ACHN (cell line): Measurements from ENCODE around the gene ATOH8.
"Not testable (repeated sequence)": the region's sequence is repeated elsewhere in the genome, so short reads cannot be mapped to it uniquely, and the experiment has no call there.

ENCODE experiments used
- DNase-seq: peaks from one replicate; pipeline ENCODE4 v3.0.0-alpha.2; 2015
- in situ Hi-C: cut with HindIII; loops from 2 replicates; pipeline ENCODE4 v1.10.0; 2017; ENCODE audit warnings: low sequenced_read_pairs, low pct_ligation_motif_present, low pct_unique_long_range_greater_than_20kb

ATOH8 gene, protein sequence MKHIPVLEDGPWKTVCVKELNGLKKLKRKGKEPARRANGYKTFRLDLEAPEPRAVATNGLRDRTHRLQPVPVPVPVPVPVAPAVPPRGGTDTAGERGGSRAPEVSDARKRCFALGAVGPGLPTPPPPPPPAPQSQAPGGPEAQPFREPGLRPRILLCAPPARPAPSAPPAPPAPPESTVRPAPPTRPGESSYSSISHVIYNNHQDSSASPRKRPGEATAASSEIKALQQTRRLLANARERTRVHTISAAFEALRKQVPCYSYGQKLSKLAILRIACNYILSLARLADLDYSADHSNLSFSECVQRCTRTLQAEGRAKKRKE

GRCh38 chr2:85753525-85754312, at the start of gene ATOH8:
TSS of gene ATOH8 (plus strand) at chr2:85753991. CDS start at chr2:85754190, 199 bp downstream.
- in situ Hi-C loops: no loop called here
- peak; percentile 38 for DNase-seq

DNA sequence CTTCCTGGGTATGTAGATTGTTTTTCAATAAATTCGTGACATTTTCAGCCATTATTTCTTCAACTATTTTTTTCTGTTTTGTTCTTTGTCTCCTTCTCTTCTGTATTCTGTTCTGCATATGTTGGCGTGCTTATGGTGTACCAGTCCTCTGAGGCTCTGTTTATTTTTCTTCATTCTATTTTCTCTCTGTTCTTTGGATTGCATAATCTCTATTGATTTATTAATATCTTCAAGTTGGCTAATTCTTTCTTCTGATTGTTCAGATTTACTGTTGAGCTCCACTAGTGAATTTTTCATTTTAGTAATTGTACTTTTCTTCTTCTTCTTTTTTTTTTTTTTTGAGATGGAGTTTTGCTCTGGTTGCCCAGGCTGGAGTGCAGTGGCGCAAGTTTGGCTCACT, 49.8 kb upstream of the ATOH8 start:
- in situ Hi-C loops: loop anchor here (25.0 kb wide), 1 partner anchor 108 kb away; no protein-coding TSS in a partner anchor
- DNase-seq: no peak

DNA sequence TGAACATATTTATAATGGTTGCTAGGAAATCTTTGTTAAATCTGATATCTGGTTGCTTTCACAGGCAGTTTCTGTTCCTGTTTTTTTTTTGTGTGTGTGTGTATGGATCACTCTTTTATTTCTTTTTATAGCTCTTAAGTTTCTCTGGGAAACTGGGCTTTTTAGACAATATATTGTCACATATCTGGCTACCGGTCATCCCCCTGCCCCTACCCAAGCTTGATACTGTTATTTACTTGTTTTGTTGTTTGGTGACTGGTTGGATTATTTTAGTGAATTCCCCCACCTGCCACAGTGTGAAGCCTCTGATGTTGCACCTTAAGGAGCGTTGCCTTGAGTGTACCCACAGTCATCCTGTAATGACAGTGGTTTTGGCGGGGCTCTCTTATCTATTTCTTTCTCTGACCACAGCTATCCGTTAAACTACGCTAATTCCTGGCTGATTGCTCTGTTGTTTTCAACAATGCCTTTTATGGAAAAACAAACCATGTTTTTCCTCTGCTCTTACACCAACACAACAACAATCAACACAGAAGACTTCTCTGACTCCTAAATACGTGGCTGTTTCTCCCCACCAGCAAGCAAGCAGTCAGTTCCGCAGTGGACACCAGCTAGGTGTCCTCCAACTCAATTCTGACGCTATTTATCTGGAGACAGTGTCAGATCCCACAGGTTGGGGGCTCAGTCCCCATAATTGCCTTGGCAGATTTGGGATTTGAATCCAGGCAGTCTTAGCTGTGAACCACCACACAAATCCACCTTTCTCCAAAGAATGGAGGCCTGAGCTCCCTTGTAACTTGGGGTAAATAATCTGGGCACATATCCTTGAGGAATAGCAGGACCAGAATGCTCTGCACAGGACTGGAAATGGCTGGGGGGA, 48.8 kb upstream of the ATOH8 start:
- no peak for DNase-seq
- in situ Hi-C loops: loop anchor here (25.0 kb wide), 1 partner anchor 107 kb away; no protein-coding TSS in a partner anchor

DNA sequence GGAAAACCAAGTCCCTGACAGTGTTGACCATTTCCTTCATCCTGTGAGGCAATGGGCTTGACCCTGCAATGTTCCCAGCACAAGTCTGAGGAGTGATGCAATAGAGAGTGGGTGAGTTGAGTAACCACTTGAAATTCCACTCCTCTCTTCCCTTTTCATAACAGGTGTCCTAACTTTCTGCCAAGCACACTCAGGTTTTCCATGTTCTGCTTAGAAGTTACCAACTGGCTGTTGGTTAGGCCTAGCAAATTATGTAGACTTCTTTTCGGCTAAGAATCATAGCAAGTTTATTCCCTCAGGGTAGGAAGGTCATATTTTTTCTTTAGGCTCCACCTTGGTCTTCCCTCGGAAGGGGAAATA, 48.1 kb upstream of the ATOH8 start:
- DNase-seq: peak; percentile 67
- in situ Hi-C loops: loop anchor here (25.0 kb wide), 1 partner anchor 107 kb away; no protein-coding TSS in a partner anchor

- DNase-seq: no peak
- in situ Hi-C loops: loop anchor here (25.0 kb wide), 1 partner anchor 106 kb away; no protein-coding TSS in a partner anchor
These were observed 47.7 kb upstream of the ATOH8 start for GRCh38 chr2:85706063-85706462.

- DNase-seq: no peak
- in situ Hi-C loops: loop anchor here (25.0 kb wide), 1 partner anchor 106 kb away; no protein-coding TSS in a partner anchor
These were observed 47.0 kb upstream of the ATOH8 start for GRCh38 chr2:85706599-85707296.

- in situ Hi-C loops: loop anchor here (25.0 kb wide), 1 partner anchor 105 kb away; no protein-coding TSS in a partner anchor
- peak; percentile 87 for DNase-seq
These were observed 46.5 kb upstream of the ATOH8 start for GRCh38 chr2:85707304-85707703.

DNA sequence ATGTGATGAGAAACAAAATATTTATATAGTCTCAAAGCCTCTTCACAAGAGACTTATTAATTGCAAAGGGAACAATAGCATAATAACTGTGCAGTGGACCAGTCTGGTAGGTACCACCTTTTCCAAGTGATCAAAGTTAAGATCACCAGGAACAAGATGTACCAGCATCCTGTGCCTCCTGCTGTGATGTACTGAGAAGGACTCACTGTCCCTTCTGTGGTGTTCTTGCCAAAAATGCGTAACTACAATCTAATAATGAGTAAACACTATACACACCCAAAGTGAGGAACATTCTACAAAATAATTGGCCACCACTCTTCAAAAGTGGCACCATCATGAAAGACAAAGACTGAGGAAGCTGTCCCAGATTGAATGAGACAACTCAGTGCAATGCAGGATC, 45.1 kb upstream of the ATOH8 start:
- no peak for DNase-seq
- in situ Hi-C loops: loop anchor here (25.0 kb wide), 1 partner anchor 104 kb away; no protein-coding TSS in a partner anchor

- in situ Hi-C loops: loop anchor here (25.0 kb wide), 1 partner anchor 103 kb away; no protein-coding TSS in a partner anchor
- no peak for DNase-seq
These were observed 44.4 kb upstream of the ATOH8 start for GRCh38 chr2:85709401-85709811.

DNA sequence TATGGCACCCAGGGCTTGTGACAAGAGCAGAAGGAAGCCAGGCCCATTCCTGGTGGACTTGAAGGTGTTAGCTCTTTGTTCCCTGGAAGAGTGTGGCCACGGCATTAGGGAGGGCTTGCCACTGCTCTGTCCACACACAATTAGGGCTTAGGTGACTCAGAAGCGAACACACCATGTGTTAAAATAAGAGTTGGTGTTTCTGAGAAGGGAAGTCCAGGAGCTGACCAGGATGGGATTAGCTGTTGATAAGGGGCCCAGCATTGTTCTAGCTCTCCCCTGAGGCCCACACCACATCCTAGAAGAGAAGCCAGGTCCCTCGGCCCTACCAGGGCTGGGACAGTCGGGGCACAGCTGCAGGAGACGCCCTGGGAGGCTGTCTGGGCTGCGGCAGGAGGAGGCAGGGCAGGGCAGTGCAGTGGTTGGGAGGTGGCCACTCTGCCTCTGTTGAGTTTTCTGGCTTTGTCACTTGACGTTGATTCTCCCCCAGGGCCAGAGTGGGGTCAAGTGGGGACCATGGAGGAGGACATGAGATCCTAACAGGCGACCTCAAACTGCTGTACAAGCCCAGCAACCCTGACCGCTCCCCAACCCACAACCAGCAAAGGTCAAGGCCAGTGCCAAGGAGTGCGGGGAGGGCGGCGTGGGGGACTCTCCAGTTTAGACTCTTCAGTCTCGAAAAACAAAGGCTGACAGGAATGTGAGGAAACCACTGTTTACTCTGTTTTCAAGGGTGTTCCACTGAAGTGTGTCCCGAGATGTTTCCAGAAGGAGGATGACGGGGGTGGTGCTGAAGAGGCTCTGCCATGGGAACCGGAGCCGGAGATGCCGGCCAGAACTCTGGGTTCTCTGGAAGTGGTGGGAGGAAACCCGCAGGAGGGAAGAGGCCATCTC, 42.9 kb upstream of the ATOH8 start:
- in situ Hi-C loops: loop anchor here (25.0 kb wide), 1 partner anchor 101 kb away; no protein-coding TSS in a partner anchor

DNA sequence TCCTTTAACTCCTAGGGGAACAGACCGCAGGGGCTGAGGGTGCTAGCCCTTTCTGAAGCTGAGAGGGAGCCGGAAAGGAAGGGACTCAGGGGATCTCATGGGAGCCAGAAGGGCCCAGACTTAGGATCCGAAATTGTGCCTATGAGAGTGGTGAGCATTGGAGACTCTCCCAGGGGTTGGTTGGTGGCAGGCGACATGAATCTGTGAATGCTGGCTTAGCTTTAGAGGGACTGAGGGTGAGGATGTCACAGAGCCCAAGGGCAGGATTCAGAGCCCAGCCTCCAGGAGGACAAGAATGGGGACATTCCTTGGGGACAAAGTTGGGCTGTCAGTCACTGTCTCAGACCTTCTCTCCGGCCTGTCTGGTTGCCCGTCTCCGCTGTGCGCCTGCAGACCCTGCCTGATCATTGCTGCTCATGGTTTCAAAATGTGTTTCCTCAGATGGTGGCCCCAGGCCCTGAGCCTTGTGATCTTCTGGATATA, 42.2 kb upstream of the ATOH8 start:
- no peak for DNase-seq

More for the DNA sequence above, 42.9 kb upstream of the ATOH8 start:
- DNase-seq: no peak

DNA sequence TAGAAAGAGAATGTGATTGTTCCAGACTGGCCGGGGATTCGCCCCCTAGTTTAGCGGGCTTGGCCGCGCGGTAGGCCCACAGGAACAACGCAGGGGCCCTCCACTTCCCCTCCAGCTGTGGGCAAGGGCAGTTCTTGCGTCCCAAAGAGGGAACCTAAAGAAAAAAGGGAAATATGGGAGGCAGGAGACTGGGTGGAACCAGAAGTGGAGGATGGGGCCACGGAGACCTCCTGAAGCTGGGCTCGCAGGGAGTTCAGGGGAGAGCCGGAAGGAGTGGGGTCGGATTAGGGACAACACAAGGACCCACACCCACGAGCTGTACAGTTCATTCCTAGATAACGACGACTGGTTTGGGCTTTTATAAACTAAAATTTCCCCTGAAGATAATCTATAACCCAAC, 41.5 kb upstream of the ATOH8 start:
- in situ Hi-C loops: loop anchor here (25.0 kb wide), 1 partner anchor 100 kb away; no protein-coding TSS in a partner anchor
- no peak for DNase-seq

More for the DNA sequence above, 42.2 kb upstream of the ATOH8 start:
- in situ Hi-C loops: loop anchor here (25.0 kb wide), 1 partner anchor 101 kb away; no protein-coding TSS in a partner anchor

DNA sequence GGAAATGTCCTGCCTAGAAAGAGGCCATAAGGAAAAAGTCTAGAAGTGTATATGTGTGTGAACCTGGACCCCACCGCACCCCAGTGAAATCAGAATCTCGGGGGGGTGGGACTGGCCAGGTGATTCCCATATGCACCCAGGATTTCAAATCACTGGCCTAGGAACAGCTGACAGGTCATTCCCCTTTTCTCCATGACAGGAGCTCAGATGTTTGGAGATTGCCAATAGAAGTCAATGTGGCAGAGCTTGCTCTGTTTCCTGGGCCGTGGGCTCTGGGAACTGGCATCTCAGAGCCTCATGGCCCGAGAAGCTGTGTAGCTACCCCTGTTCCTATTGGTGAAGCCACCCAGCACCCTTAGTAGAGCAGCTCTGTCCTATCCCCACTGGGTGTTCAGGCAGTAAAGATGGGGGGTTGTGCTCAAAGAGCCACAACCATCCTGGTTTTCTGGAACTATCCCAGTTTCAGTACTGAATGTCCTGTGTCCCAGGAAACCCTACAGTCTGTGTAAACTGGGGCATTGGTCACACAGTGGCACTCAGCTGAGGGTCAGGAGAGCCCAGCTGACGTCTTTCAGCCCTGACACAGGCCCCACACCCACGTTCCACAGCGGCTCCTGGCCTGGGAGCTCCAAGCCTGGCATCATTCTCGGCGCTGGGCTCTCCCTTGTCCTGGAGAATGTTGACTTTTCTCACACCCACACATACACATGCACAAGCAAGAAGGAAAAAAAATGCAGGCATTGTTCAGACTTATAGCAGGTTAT, 40.8 kb upstream of the ATOH8 start:
- DNase-seq: no peak

DNA sequence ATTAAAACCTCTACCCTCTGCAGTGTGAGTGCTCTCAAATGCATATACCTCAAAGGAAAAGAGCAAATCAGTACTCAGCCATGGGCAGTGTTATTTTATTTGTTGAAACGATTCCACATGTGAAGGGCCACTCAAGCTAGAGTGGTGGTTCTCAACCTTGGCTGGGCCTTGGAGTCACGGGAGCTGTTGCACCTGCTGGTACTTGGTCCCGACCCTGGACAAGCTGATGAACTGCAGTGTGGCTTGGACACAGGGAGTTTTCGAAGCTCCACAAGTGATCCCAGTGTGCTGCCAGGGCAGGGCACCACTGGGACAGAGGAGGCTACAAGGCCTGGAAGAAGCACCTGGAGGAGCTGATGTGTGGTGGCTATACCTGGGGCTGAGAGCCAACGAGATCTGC, 40.0 kb upstream of the ATOH8 start:
- in situ Hi-C loops: loop anchor here (25.0 kb wide), 1 partner anchor 98 kb away; no protein-coding TSS in a partner anchor
- DNase-seq: no peak

More for the DNA sequence above, 40.8 kb upstream of the ATOH8 start:
- in situ Hi-C loops: loop anchor here (25.0 kb wide), 1 partner anchor 99 kb away; no protein-coding TSS in a partner anchor

GRCh38 chr2:85714421-85714820, 39.4 kb upstream of the ATOH8 start:
- DNase-seq: not testable (repeated sequence)
- in situ Hi-C loops: loop anchor here (25.0 kb wide), 1 partner anchor 98 kb away; no protein-coding TSS in a partner anchor

GRCh38 chr2:85714841-85715240, 39.0 kb upstream of the ATOH8 start:
- in situ Hi-C loops: loop anchor here (25.0 kb wide), 1 partner anchor 97 kb away; no protein-coding TSS in a partner anchor
- DNase-seq: no peak
